HG02852 (cell line): ENCODE measurements around the gene CDK5R1.
A peak's percentile ranks its signal among the peaks of the same experiment; 100 is the strongest.
"Not testable (repeated sequence)": the region's sequence is repeated elsewhere in the genome, so short reads cannot be mapped to it uniquely, and the experiment has no call there.

ENCODE experiments used
- ATAC-seq: cut with Tn5 transposase; IDR thresholded peaks from one replicate; pipeline ENCODE4 v1.9.1; 2021; ENCODE audit warnings: mild to moderate bottlenecking, moderate library complexity; ENCODE audit not compliant: unreplicated experiment

CDK5R1 gene

DNA sequence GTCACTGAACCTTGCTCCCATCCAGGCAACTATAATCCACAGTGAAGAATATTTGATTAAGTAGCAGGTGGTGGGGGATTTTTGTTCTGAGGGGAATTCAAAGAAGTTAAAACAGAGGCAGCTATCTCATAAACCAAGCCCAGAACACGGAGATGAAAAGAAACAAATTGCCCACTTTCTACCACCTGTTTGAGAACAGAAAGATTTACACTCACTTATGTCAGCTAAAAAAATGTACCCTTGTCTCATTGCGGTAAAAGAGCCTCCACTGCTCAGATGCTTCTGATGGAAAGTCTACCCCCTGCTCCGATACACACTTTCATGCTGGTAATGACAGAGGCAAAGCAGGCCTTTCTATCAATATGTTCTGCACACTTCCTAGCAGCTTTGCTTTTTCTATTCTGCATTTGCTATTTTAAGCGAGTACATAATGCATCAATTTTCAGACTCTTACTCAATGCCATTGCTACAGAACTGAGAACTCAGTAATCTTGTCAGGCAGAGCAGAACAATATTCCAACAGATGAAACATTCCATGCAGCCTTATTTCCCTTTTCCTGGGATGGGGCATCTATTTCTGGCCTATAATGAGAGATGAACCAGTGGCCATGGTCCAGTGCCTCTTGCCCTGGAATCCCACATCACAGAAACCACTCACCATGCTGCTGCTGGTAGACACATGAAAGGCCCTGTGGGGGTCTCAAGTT is 29.0 kb downstream of the CDK5R1 start:
- ATAC-seq = peak; percentile 58

DNA sequence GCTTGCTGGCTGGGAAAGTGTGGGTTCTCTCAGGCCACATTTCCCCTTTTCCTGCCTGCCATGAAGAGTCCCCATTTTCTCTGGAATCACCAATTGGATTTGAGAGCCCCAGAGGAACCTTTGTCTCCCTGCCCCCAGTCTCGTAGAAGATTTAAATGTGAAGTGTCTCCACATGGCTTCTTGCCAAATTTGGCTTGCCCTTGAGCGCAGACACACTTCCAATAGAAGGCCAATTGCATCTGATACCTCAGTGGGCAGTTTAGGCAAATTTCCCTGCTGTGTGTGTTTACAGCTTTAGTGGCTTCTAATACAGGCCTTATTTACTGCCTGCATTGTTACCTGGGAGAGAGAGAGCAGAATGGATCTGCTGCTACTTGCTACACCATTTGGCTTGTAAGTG is 29.7 kb downstream of the CDK5R1 start:
- ATAC-seq = no peak

- no peak for ATAC-seq
Observed at GRCh38 chr17:32516940-32517701, 30.3 kb downstream of the CDK5R1 start.

- no peak for ATAC-seq
Observed at GRCh38 chr17:32517982-32518381, 31.2 kb downstream of the CDK5R1 start.

- ATAC-seq = no peak
Observed at GRCh38 chr17:32518646-32519227, 31.9 kb downstream of the CDK5R1 start.

- no peak for ATAC-seq
Observed at GRCh38 chr17:32519228-32520103, 32.7 kb downstream of the CDK5R1 start.

- ATAC-seq = no peak
Observed at GRCh38 chr17:32520104-32520701, 33.4 kb downstream of the CDK5R1 start.

- no peak for ATAC-seq
Observed at GRCh38 chr17:32520737-32521404, 34.1 kb downstream of the CDK5R1 start.

DNA sequence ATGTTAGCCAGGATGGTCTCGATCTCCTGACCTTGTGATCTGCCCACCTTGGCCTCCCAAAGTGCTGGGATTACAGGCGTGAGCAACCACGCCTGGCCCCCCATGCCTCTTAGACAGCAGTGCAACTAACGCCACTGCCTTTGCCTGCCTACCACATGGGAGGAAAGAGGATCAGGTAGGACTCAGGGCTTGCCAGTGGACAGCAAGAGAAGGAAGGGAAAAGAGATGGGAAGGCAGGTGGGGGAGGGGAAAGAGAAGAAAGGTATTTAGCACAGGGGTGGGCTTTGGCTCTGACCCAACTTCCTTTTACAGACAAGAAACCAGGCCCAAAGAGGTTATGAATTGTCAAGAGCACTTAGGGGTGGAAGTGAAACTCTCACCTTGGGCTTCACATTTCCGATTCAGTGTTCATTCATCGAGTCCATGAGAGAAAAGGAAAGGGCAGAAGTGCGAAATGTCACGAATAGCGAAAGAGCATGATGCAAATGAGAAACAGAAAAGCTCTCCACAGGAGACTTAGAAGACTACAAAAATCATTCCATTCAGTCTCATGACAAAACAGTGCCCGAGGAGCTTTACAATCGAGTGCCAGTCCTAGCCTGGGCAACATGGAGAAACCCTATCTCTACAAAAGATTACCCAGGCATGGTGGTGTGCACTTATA is 36.4 kb downstream of the CDK5R1 start:
- ATAC-seq = peak; percentile 57

DNA sequence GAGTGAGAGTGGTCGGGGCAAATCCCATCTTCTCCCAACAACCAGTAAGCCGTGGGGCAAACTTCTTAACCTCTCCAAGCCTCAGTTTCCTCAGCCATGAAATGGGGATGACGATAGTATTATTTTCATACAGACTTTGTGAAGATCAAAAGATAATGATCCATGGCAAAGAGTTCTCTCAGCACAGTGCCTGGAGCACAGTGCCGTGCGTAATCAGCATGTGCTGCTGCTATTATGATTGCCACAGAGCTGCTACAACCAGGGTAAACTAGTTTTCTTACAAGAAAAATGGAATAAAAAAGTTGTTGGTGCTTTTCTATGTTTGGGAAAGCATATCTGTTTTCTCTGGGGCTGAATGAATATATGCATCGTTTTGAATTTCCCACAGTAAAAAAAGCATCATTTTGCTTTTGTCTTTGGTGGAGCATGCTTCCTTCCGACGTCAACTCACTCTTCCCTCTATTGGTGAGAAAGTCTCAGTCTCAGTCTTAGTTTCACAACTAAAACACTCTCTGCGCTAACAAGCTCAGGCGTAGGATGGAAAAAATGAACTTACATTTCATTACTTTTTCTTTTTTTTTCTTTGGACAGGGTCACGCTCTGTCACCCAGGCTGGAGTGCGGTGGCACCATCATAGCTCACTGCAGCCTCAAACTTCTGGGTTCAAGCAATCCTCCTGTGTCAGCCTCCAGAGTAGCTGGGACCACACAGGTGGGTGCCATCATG is 37.2 kb downstream of the CDK5R1 start:
- ATAC-seq = no peak

DNA sequence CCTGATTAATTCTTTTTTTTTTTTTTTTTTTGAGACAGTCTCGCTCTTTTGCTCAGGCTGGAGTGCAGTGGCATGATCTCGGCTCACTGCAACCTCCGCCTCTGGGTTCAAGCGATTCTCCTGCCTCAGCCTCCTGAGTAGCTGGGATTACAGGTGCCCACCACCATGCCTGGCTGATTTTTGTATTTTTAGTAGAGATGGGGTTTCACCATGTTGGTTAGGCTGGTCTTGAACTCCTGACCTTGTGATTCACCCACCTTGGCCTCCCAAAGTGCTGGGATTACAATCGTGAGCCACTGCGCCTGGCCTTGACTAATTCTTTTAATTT is 37.7 kb downstream of the CDK5R1 start:
- ATAC-seq = not testable (repeated sequence)

DNA sequence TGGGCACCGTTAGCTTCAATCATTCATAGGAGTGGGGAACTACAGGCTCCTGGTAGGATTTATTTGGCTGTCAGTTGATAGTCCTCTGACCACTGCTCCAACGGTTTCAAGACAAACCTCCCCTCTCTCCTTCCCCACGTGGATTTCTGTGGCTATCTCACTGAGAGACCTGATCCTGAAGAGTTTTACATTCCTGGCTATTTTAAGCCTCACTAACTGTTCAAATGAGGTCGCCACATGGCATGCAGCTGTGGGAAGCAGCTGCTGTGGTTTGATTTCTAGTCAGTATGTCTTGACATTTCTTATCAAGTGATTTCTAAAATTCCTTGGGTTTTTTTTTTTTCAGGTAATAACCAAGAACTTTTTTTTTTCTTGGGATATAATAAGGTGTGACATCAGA is 38.3 kb downstream of the CDK5R1 start:
- no peak for ATAC-seq

GRCh38 chr17:32527146-32527545 is 40.4 kb downstream of the CDK5R1 start:
- ATAC-seq = no peak

GRCh38 chr17:32528825-32529224 is 42.0 kb downstream of the CDK5R1 start:
- no peak for ATAC-seq

DNA sequence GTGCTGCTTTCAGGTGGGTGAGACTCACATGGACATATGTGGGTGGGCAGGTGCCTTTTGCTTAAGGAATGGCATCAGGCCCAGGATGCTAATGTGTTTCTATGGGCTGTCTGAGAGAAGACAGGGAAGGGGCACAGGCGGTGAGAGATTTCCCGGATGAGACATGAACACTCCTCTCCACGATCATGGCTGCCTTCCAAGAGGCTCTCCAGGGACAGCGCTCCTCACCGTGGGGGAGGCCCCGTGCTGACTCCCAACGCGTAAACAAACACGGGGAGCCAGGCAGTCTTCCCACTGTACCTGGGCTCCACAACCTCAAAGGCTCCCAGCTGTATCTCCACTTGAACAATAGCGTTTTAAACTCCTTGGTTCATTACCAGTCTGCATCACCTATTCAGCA is 42.8 kb downstream of the CDK5R1 start:
- ATAC-seq = no peak

DNA sequence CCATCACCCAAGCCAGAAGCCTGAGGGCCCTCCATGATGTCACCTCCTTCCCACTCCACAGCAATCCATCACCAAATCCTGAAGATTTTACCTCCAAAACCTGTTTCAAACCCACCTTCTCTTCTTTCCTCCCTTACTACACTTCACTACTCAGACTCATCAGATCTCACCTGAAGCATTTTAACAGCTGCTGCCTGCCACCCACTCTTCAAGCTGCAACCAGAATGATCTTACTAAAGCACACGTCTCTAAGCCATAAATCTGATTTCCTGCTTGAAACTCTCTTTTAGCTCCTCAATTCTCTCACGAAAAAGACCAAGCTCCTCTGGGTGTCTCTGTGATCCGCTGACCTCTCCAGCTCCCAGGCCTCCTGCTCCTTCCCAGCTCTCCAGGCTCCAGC is 46.5 kb downstream of the CDK5R1 start:
- ATAC-seq = no peak

- ATAC-seq = no peak
Observed at GRCh38 chr17:32536736-32537643, 50.2 kb downstream of the CDK5R1 start.
